Measurements from ENCODE around the gene USP37. TPM values are rescaled to one million over a fixed set of nuclear protein-coding genes. Genes with fewer than 3 reads are reported as not detected.

The USP37 gene
- total and polyA plus RNA-seq, 2 of the 4 experiments (the other 2 are of a cell fraction), result 1.6 to 6.5 TPM

- no peak overlapping the region for H2BK20ac ChIP-seq (ENCODE audit: low read depth, low read length)
- no peaks in the 10 kb centered on the region for H4K20me1 ChIP-seq (ENCODE audit: insufficient read depth, low read length)
- WGBS, 2 experiments (ENCODE audit: extremely low coverage in 2 of 2, insufficient read length in 1 of 2), result no CpG with 5 or more reads among the region's 2 CpGs
- H2AFZ ChIP-seq (replicated peaks; ENCODE audit: low read length, poor library complexity), result no peak overlapping the region
- dilution Hi-C loops (cut with HindIII; ENCODE audit: low sequenced_read_pairs, unreplicated experiment), result no loop called here
- no peak overlapping the region for H3K27ac ChIP-seq (ENCODE audit: insufficient read depth, low read length)
- TF ChIP-seq NFE2L2 (IDR thresholded peaks at IDR 0.05; ENCODE audit: low read depth, low read length), result no peak
- TF ChIP-seq RCOR1 (IDR thresholded peaks at IDR 0.05; ENCODE audit: insufficient replicate concordance, low read length), result no peak
- TF ChIP-seq CEBPB (IDR thresholded peaks at IDR 0.05; ENCODE audit: low read depth, low read length), result no peak
- no peak for TF ChIP-seq CTCF (conservative IDR thresholded peaks at IDR 0.05; ENCODE audit: low read depth, low read length)
- TF ChIP-seq SMC3 (IDR thresholded peaks at IDR 0.05; ENCODE audit: low read depth, low read length), result no peak
- no peak for TF ChIP-seq CHD1 (IDR thresholded peaks at IDR 0.05; ENCODE audit: low read depth, low read length)
- TF ChIP-seq RAD21 (IDR thresholded peaks at IDR 0.05; ENCODE audit: low read length), result no peak
- TF ChIP-seq MAZ (IDR thresholded peaks at IDR 0.05; ENCODE audit: borderline replicate concordance, low read depth, low read length), result no peak
- TF ChIP-seq MAFK (IDR thresholded peaks at IDR 0.05; ENCODE audit: low read depth, low read length), result no peak
- TF ChIP-seq MXI1 (IDR thresholded peaks at IDR 0.05; ENCODE audit: borderline replicate concordance, low read depth, low read length), result no peak
- TF ChIP-seq USF2 (IDR thresholded peaks at IDR 0.05; ENCODE audit: low read depth, low read length), result no peak
- no peak for TF ChIP-seq BHLHE40 (IDR thresholded peaks at IDR 0.05; ENCODE audit: low read depth, low read length)
- TF ChIP-seq RFX5 (IDR thresholded peaks at IDR 0.05; ENCODE audit: low read depth, low read length), result no peak
- no peak for TF ChIP-seq POLR2A (IDR thresholded peaks at IDR 0.05; ENCODE audit: low read depth, low read length)
- no peak for TF ChIP-seq ELK1 (IDR thresholded peaks at IDR 0.05; ENCODE audit: borderline replicate concordance, low read depth, low read length)
- no peak for TF ChIP-seq FOS (IDR thresholded peaks at IDR 0.05; ENCODE audit: low read depth, low read length)
- H3K9me3 ChIP-seq (ENCODE audit: control insufficient read depth, insufficient read depth, low read length), result no peaks in the 10 kb centered on the region
- H3K27me3 ChIP-seq (ENCODE audit: control insufficient read depth, insufficient read depth, low read length), result no peaks in the 10 kb centered on the region
- BruUV-seq (replicated peaks), result no TSS peak
- H3K36me3 ChIP-seq (ENCODE audit: control insufficient read depth, insufficient read depth, low read length), result peaks cover 25% of the 10 kb centered on the region
- H4K91ac ChIP-seq (ENCODE audit: insufficient read depth, low read depth, low read length), result no peak overlapping the region
- H3K23ac ChIP-seq (ENCODE audit: low read depth, low read length), result no peak overlapping the region
- no peak overlapping the region for H2AK9ac ChIP-seq (replicated peaks; ENCODE audit: low read depth, low read length, poor library complexity)
- no peaks in the 10 kb centered on the region for H3K79me1 ChIP-seq (ENCODE audit: low read depth in 1 of 2, low read length in 2 of 2)
- no peak overlapping the region for H3K4ac ChIP-seq (ENCODE audit: low read depth, low read length)
- H3K56ac ChIP-seq (ENCODE audit: extremely low read depth, insufficient read depth, low read length), result no peak overlapping the region
- no peak overlapping the region for H4K8ac ChIP-seq (ENCODE audit: low read depth in 2 of 2, low read length in 2 of 2)
- no peak overlapping the region for H3K4me2 ChIP-seq (ENCODE audit: low read depth, low read length)
- no peak overlapping the region for H2BK15ac ChIP-seq (ENCODE audit: low read depth, low read length)
- no peak overlapping the region for H3K14ac ChIP-seq (replicated peaks; ENCODE audit: low read depth, low read length)
- H3K4me3 ChIP-seq (ENCODE audit: insufficient read depth, low read depth, low read length), result no peak overlapping the region
- no peak overlapping the region for H3K9ac ChIP-seq (ENCODE audit: low read depth, low read length)
- ATAC-seq (ENCODE audit: low read depth), result no peak
- in situ Hi-C loops (cut with MboI; ENCODE audit: low sequenced_read_pairs), result no loop called here
- no peak for DNase-seq
- H2BK5ac ChIP-seq (ENCODE audit: low read depth, low read length, poor library complexity, severe bottlenecking), result no peak overlapping the region
- intact Hi-C loops (cut with micrococcal nuclease), result no loop called here
- no peak overlapping the region for H2AK5ac ChIP-seq (ENCODE audit: low read depth, low read length)
- H3K18ac ChIP-seq (ENCODE audit: low read depth, low read length), result no peak overlapping the region
- no peak overlapping the region for H2BK120ac ChIP-seq (ENCODE audit: low read depth, low read length)
- ChIA-PET CTCF (no interaction called here), POLR2A (ENCODE audit: unreplicated experiment) (no interaction called here)
- H4K5ac ChIP-seq (ENCODE audit: low read depth, low read length), result no peak overlapping the region
- no peaks in the 10 kb centered on the region for H3K4me1 ChIP-seq (ENCODE audit: control insufficient read depth, insufficient read depth, low read length)
- H3K9me1 ChIP-seq (ENCODE audit: insufficient read depth, low read length), result no peaks in the 10 kb centered on the region
Observed at GRCh38 chr2:218529990-218530389, 38.2 kb downstream of the USP37 start.

Measured in IMR-90 (cell line).